ENCODE measurements around the gene ZG16B. TPM values are rescaled to one million over a fixed set of nuclear protein-coding genes. Genes with fewer than 3 reads are reported as not detected.

The ZG16B gene
- total RNA-seq, 6 experiments from 2014 or later: 0.24 to 1.6 (median 0.50) TPM; not detected in 2

DNA sequence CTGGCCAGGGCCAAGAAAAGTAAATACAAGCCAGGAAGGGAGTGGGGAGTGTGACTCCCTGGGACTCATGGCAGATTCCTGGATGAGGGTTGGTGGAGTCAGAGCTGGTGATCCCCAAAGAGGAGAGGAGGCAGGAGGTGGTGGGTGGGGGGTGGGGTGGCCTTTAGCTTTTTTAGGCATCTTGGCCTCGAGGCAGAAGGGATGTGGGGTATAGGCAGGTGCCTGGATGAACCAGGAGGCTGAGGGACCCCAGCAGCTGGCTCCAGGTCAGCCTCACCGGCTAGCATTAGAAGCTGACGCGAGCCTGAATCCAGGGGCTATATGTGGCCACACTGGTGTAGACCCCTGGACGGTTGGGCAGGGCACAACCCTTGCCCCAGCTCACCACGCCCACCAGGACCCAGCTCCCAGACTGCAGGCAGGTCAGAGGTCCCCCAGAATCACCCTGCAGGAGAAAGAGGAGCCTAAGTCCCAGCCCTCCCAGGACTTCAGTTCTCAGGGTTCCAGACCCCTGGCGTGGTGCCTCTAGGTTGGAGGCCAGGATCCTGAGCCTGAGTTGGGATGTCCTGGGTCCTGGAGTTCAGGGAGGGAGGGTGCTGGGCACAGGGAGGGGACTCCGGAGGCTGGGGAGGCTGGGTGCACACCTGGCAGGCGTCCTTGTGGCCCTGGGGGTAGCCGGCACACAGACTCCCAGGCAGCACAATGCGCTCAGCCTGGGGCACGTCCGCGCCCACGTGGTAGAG is 45.6 kb upstream of the ZG16B start:
- WGBS (ENCODE audit: insufficient coverage, low coverage, low lambda C conversion rate, missing lambda C conversion rate): 11% methylated on average over 5 of the region's 15 CpGs
- peak in 1 of 3 donors; percentile 41 for DNase-seq

DNA sequence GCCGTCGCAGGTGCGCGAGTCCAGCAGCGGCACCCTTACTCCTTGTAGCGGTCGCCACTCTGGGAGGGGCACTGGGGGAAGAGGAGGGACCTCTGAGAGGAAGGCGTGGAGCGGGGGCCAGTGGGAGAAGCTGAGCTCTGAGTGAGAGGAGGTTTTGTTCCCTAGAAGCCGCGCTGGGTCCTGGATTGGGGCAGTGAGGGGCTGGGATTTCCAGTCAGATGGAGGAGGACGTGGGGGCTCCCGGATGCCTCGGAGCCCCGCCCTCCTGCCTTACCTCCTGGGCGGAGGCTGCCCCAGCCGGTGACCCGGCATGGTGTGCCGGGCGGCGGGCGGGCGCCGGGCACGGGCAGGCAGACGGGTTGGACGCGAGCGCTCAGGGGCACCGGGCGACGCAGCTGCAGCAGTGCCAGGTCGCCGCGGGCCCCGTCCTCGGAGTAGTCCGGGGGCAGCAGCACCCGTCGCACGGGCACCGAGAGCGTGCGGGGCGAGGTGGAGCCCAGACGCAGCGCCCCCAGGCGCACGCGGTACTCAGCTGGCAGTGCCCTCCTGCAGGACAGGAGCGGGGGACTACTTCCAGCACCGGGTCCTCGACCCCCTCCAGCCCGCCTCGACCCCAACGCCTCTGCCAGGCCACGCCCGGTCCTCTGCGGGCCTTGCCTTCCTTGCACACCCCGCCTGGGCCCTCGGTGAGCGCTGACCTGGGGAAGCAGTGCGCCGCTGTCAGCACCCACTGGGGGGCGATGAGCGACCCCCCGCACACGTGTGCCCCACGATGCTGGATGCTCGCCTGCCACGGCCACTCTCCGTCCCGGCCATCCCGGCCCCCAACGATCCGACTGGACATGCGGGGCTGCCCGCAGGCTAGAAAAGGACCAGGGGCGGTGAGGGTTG is 44.8 kb upstream of the ZG16B start:
- DNase-seq (peak in 1 of 3 donors; percentile 40), ATAC-seq (peak in 2 of 4 donors; percentile 6 to 22)
- WGBS (ENCODE audit: insufficient coverage, low coverage, low lambda C conversion rate, missing lambda C conversion rate): 0% methylated on average over 3 of the region's 79 CpGs
- Histone ChIP-seq H3K4me1 (peaks cover 0 to 4% (median 0%) of the 10 kb centered on the region in 4 donors), H3K9me3 (no peaks in the 10 kb centered on the region), H3K27me3 (peaks cover 0 to 12% of the 10 kb centered on the region in 2 donors), H3K27ac (no peak overlapping the region), H3K4me3 (peak overlapping the region in 2 of 3 donors; percentile 7 to 14), H3K36me3 (no peaks in the 10 kb centered on the region)
- intact Hi-C loops (cut with DNase I): no loop called here
- TF ChIP-seq, protein P1, sequence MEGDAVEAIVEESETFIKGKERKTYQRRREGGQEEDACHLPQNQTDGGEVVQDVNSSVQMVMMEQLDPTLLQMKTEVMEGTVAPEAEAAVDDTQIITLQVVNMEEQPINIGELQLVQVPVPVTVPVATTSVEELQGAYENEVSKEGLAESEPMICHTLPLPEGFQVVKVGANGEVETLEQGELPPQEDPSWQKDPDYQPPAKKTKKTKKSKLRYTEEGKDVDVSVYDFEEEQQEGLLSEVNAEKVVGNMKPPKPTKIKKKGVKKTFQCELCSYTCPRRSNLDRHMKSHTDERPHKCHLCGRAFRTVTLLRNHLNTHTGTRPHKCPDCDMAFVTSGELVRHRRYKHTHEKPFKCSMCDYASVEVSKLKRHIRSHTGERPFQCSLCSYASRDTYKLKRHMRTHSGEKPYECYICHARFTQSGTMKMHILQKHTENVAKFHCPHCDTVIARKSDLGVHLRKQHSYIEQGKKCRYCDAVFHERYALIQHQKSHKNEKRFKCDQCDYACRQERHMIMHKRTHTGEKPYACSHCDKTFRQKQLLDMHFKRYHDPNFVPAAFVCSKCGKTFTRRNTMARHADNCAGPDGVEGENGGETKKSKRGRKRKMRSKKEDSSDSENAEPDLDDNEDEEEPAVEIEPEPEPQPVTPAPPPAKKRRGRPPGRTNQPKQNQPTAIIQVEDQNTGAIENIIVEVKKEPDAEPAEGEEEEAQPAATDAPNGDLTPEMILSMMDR (IDR thresholded peaks at IDR 0.05): no peak
- no peak for TF ChIP-seq POLR2A (IDR thresholded peaks at IDR 0.05)

More for the DNA sequence above, 45.6 kb upstream of the ZG16B start:
- Histone ChIP-seq H3K27me3 (peaks cover 0 to 12% of the 10 kb centered on the region in 2 donors), H3K36me3 (no peaks in the 10 kb centered on the region), H3K27ac (no peak overlapping the region), H3K9me3 (no peaks in the 10 kb centered on the region), H3K4me3 (no peak overlapping the region), H3K4me1 (peaks cover 0 to 4% (median 0%) of the 10 kb centered on the region in 4 donors)
- TF ChIP-seq, protein P1 (IDR thresholded peaks at IDR 0.05): no peak
- no peak for TF ChIP-seq POLR2A (IDR thresholded peaks at IDR 0.05)
- intact Hi-C loops (cut with DNase I): no loop called here
- no peak for ATAC-seq

DNA sequence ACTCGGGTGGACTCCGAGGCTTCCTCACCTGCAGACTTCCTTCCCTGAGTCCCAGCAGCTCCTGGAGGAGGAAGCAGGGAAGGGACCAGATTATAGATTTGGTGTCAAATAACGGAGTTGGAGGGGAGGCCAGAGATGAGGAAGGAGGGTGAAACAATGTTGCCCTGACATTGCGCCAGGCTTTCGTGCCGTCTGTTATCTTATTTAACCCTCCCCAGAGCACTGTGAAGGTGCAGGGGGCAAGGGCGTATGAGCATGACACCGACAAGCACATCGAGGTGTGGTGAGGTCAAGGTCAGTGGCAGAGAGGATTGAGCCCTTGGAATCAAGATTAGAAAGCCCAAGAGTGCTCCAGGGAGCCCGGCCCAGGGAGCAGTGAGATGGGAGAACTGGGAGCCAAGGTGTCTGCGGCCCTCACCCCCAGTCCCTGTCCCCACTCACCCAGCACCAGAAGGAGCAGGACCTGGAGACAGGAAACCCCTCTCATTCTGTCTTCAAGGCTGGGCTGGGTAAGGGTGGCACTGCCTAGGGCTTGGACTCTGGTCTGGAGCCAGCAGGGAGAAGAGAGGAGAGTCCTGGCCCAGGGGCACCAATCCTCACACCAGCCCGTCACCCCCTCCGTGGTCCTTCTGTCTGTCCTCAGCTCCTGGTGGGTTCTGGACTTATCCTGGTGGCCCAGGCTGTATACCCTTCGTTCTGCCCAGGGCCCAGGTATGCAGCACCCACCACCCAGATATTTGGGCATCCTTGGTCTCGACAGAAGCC is 43.9 kb upstream of the ZG16B start:
- TF ChIP-seq, protein P1 (IDR thresholded peaks at IDR 0.05): no peak
- no peak for TF ChIP-seq POLR2A (IDR thresholded peaks at IDR 0.05)
- ATAC-seq: no peak
- no peak for DNase-seq
- Histone ChIP-seq H3K4me1 (peaks cover 0 to 4% (median 0%) of the 10 kb centered on the region in 4 donors), H3K4me3 (no peak overlapping the region), H3K36me3 (no peaks in the 10 kb centered on the region), H3K9me3 (no peaks in the 10 kb centered on the region), H3K27ac (no peak overlapping the region), H3K27me3 (peaks cover 0 to 12% of the 10 kb centered on the region in 2 donors)
- intact Hi-C loops (cut with DNase I): no loop called here
- 20% methylated on average over 9 of the region's 15 CpGs for WGBS (ENCODE audit: insufficient coverage, low coverage, low lambda C conversion rate, missing lambda C conversion rate)

DNA sequence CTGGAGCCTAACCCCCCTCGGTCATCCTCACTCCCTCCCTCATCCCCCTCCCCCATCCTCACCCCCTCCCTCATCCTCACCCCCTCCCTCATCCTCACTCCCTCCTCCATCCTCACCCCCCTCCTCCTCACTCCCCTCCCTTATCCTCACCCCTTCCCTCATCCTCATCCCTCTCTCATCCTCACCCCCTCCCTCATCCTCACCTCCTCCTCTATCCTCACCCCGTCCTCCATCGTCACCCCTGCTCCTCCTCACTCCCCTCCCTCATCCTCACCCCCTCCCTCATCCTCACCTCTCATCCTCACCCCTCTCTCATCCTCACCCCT is 43.3 kb upstream of the ZG16B start:
- no peak overlapping the region for H3K4me3 ChIP-seq
- H3K27me3 ChIP-seq: peaks cover 0 to 12% of the 10 kb centered on the region in 2 donors
- no peaks in the 10 kb centered on the region for H3K9me3 ChIP-seq
- H3K4me1 ChIP-seq: peaks cover 0 to 4% (median 0%) of the 10 kb centered on the region in 4 donors
- ATAC-seq (no peak), DNase-seq (no peak)
- no peak overlapping the region for H3K27ac ChIP-seq
- intact Hi-C loops (cut with DNase I): no loop called here
- 31% methylated on average over 3 of the region's 3 CpGs for WGBS (ENCODE audit: insufficient coverage, low coverage, low lambda C conversion rate, missing lambda C conversion rate)
- H3K36me3 ChIP-seq: no peaks in the 10 kb centered on the region
- TF ChIP-seq, protein P1 (IDR thresholded peaks at IDR 0.05): no peak

All from right lobe of liver (tissue), 6 donors.